ENCODE results near the gene TMEM255B.
A peak's percentile ranks its signal among the peaks of the same experiment; 100 is the strongest.
"Not testable (repeated sequence)": the region's sequence is repeated elsewhere in the genome, so short reads cannot be mapped to it uniquely, and the experiment has no call there.

The TMEM255B gene

DNA sequence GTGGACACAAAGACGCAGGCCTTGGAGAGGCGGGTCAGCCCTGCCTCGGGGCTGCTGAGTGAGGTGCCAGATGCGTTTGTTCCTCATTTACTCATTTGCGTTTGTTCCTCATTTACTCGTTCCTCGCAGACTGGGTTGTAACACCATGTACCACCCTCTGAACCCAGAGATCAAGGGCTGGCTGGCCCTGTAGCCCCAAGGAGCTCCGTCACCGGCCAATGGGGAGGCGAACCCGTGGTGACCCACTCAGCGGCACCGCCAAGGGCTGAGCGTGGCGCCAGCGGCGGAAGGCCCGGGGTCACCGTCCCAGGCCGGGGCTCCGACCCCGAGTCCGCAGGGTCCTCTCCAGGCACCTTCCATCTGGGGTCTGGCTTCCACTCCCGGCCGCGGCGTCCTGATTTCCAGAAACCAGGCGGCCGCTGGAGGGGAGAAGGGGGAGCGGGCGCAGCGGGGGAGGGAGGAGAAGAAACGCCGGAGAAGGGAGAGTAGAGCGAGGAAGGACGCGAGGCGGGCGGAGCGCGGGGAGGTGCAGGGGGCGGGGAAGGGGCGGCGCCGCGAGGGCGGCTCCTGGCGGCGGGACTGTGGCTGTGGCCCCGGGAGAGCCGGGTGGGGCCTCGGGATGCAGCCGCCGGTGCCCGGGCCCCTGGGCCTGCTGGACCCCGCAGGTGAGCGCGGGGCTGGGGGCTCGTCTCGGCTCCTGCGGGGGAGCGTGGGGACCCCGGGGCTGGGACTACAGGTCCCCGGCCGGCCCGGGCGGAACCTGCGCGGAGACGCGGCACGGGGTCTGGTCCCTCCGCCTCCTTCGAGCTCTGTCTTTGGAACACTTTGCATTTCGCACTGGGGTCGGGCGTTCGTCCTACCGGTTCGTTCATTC lies at the start of gene TMEM255B:
Gene TMEM255B, plus strand, starts transcription at position 576 of the 874 bp plus-strand sequence. Its CDS starts 44 bp downstream, at position 620.
- DNase-seq, result peak; percentile 82
- in situ Hi-C loops (cut with MboI; ENCODE audit: low pct_unique_long_range_greater_than_20kb, low sequenced_read_pairs), result no loop called here

GRCh38 chr13:113722921-113723320 lies 36.1 kb upstream of the TMEM255B start:
- no peak for DNase-seq
- in situ Hi-C loops (cut with MboI; ENCODE audit: low pct_unique_long_range_greater_than_20kb, low sequenced_read_pairs), result no loop called here

DNA sequence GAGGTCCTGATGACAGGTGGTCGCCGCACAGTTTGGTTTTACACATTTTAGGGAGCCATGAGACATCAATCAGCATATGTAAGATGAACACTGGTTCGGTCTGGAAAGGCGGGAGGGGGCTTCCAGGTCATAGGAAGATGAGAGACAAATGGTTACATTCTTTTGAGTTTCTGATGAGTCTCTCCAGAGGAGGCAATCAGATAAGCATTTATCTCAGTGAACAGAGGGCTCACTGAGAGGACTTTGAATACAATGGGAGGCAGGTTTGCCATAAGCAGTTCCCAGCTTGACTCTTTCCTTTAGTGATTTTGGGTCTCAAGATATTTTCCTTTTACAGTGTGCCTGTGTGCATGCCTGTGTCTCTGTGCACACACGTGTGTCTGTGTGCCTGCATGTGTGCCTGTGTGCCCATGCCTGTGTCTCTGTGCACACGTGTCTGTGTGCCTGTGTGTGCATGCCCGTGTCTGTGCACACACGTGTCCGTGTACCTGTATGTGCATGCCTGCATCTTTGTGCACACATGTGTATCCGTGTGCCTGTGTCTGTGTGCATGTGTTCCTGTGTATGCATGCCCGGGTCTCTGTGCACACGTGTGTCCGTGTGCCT lies 35.5 kb upstream of the TMEM255B start:
- DNase-seq, result no peak
- in situ Hi-C loops (cut with MboI; ENCODE audit: low pct_unique_long_range_greater_than_20kb, low sequenced_read_pairs), result no loop called here

GRCh38 chr13:113724016-113724758 lies 34.8 kb upstream of the TMEM255B start:
- in situ Hi-C loops (cut with MboI; ENCODE audit: low pct_unique_long_range_greater_than_20kb, low sequenced_read_pairs), result no loop called here
- DNase-seq, result no peak

- in situ Hi-C loops (cut with MboI; ENCODE audit: low pct_unique_long_range_greater_than_20kb, low sequenced_read_pairs), result no loop called here
- DNase-seq, result peak; percentile 83
These were observed 34.2 kb upstream of the TMEM255B start for GRCh38 chr13:113724780-113725315.

- DNase-seq; in situ Hi-C loops (cut with MboI; ENCODE audit: low pct_unique_long_range_greater_than_20kb, low sequenced_read_pairs): not testable (repeated sequence)
These were observed 33.5 kb upstream of the TMEM255B start for GRCh38 chr13:113725329-113726105.

GRCh38 chr13:113726106-113726821 lies 32.8 kb upstream of the TMEM255B start:
- DNase-seq; in situ Hi-C loops (cut with MboI; ENCODE audit: low pct_unique_long_range_greater_than_20kb, low sequenced_read_pairs): not testable (repeated sequence)

- no peak for DNase-seq
- in situ Hi-C loops (cut with MboI; ENCODE audit: low pct_unique_long_range_greater_than_20kb, low sequenced_read_pairs), result no loop called here
These were observed 32.0 kb upstream of the TMEM255B start for GRCh38 chr13:113726961-113727411.

- DNase-seq, result no peak
- in situ Hi-C loops (cut with MboI; ENCODE audit: low pct_unique_long_range_greater_than_20kb, low sequenced_read_pairs), result no loop called here
These were observed 30.4 kb upstream of the TMEM255B start for GRCh38 chr13:113728571-113729054.

DNA sequence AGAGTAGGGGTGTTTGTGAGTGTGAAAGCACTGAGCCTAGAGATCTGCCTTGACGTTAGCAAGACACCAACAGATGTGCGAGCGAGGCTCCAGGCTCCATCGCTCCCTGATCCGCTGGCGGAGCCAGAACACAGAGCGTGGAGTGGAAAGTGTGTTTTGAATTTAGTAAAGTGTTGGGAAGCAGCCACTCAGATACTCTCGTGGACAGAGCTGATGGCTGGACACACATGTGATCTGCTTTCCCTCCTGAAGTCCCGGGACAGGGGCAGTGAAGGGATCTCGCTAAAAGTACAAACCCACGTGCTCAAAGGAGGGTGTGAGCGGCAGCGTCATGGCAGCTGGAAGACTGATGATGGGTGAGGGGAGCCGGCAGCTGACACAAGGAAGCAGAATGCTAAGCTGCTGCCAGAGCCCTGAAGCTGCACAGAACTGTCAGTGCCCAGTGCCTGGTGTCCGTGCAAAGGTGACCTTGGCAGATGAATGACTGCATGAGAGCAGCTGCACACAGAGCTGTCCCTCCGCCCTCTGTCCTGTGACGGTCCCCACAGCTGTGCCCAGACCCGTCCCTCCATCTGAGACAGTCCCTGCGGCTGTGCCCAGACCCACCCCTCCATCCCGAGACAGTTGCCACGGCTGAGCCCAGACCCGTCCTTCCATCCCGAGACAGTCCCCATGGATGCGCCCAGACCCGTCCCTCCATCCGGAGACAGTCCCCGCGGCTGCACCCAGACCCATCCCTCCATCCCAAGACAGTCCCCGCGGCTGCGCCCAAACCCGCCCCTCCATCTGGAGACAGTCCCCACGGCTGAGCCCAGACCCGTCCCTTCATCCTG lies 29.6 kb upstream of the TMEM255B start:
- DNase-seq, result no peak
- in situ Hi-C loops (cut with MboI; ENCODE audit: low pct_unique_long_range_greater_than_20kb, low sequenced_read_pairs), result no loop called here

GRCh38 chr13:113730258-113730691 lies 28.8 kb upstream of the TMEM255B start:
- in situ Hi-C loops (cut with MboI; ENCODE audit: low pct_unique_long_range_greater_than_20kb, low sequenced_read_pairs), result no loop called here

GRCh38 chr13:113730831-113731191 lies 28.2 kb upstream of the TMEM255B start:
- DNase-seq, result no peak
- in situ Hi-C loops (cut with MboI; ENCODE audit: low pct_unique_long_range_greater_than_20kb, low sequenced_read_pairs), result no loop called here

More at GRCh38 chr13:113730258-113730691, 28.8 kb upstream of the TMEM255B start:
- no peak for DNase-seq

DNA sequence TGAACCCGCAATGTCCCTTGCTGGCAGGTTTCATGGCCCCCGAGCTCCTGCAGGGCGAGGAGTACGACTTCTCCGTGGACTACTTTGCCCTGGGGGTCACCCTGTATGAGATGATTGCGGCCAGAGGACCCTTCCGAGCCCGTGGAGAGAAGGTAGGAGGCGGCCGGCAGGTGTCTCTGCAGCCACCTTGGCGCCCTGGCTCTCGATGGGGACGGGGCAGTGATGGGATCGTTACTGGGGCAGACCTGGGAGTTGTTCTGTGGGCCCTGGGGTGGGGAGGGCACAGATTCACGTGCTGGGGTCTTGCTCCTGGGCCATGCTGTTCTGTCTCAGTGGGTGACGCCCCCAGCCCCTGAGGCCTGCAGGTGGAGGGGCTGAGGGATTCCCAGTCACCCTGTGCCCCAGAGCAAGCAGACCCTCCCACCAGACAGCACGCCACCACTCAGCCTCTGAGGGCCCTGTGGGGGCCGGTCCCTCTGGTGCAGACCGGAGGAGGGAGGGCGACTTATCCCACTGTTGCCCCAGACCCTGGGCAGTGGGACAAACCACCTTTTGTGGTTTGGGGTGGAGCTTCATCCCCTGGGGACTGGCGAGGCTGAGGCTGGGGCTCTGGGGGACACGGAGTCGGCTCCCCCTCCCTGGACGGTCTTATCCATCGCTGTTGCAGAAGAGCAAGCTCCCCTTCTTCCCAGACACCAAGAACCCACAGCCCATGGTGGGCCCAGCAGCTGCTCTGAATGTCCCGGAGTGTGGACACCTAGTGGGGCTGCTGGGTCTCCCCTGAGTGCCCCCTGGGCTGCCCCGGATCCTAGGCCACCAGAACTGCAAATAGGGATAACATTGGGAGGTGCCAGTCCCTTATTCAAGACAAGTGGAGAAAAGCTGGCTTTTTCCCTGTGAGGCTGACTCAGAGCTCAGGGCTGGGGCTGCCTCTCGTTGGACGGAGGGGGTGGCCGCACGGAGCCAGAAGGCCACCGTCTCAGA lies 27.5 kb upstream of the TMEM255B start:
- no peak for DNase-seq
- in situ Hi-C loops (cut with MboI; ENCODE audit: low pct_unique_long_range_greater_than_20kb, low sequenced_read_pairs), result no loop called here

DNA sequence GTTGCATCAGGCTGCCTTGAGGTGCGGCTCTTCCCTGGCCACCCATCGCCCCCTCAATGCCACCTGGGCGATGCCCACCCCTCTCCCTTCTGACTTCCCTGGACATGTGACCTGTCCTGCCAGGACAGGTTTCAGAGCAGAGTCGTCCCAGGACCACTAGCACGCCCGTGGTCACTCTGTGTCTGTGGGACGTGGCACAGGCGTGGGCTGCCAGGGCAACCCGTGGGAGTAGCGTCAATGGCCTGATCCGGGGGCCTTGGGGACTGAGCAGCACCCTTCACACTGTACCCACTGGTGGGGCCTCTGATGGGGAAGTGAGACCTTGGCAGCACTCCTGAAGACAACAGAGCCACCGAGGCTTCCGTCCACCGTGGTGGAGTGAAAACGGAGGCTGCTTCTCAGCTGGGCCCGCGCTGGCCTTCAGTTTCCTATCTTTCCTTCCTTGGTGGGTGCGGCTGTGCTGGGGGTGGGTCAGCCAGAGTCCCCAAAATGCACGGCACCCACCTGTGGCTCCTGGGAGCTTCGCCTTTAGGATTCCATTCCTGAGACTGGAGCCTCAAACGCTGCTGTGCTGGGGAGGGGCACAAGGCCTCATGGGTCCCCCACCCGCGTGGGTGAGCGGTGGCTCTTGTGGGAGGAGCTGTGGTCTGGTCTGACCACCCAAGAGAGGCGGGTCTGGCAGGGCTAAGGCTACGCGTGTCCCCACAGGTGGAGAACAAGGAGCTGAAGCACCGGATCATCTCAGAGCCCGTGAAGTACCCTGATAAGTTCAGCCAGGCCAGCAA lies 26.7 kb upstream of the TMEM255B start:
- DNase-seq, result no peak
- in situ Hi-C loops (cut with MboI; ENCODE audit: low pct_unique_long_range_greater_than_20kb, low sequenced_read_pairs), result no loop called here

Data from KBM-7 (cell line).